Natural killer cell (primary cell): ENCODE data around the gene STMN3. TPM values are rescaled to one million over a fixed set of nuclear protein-coding genes. Genes with fewer than 3 reads are reported as not detected.
"Not testable (repeated sequence)": the region's sequence is repeated elsewhere in the genome, so short reads cannot be mapped to it uniquely, and the experiment has no call there.

ENCODE experiments used
- ATAC-seq, 3 donors: fragments of 150-1000 bp in 2 of 3; fragments of 200-7000 bp in 1 of 3; cut with Tn5 transposase; 1 replicate in 1 of 3; 2 replicates in 2 of 3; pipeline ENCODE4 v1.10.0; 2021; ENCODE audit warnings: mild to moderate bottlenecking in 2 of 3, moderate library complexity in 2 of 3
- DNase-seq, 2 donors: peaks; one replicate each; pipeline versions ENCODE4 v3.0.0 to v3.0.0-alpha.2; 2013 to 2021; ENCODE audit warnings: mixed read lengths in 1 of 2
- H3K27ac ChIP-seq: one replicate; pipeline ENCODE4 v1.5.1; 2013; ENCODE audit warnings: mild to moderate bottlenecking, low read length
- H3K27me3 ChIP-seq: one replicate; pipeline ENCODE4 v1.6.1; 2013; ENCODE audit warnings: low read length; ENCODE audit not compliant: control insufficient read depth, insufficient read depth
- H3K36me3 ChIP-seq: one replicate; pipeline ENCODE4 v1.6.1; 2013; ENCODE audit warnings: low read length; ENCODE audit not compliant: control insufficient read depth, insufficient read depth
- H3K4me1 ChIP-seq: one replicate; pipeline ENCODE4 v1.6.1; 2013; ENCODE audit warnings: low read length; ENCODE audit not compliant: control insufficient read depth, insufficient read depth
- H3K4me3 ChIP-seq: one replicate; pipeline ENCODE4 v1.5.1; 2013; ENCODE audit warnings: low read length
- H3K9me3 ChIP-seq: one replicate; pipeline ENCODE4 v1.6.1; 2013; ENCODE audit warnings: low read length; ENCODE audit not compliant: control insufficient read depth, insufficient read depth
- H3K27ac Mint-ChIP-seq, 2 donors: one replicate each; pipeline ENCODE4 v1.8.0; 2022; ENCODE audit warnings: mild to moderate bottlenecking in 2 of 2, mixed read lengths in 2 of 2, moderate library complexity in 1 of 2
- H3K27me3 Mint-ChIP-seq, 2 donors: one replicate each; pipeline ENCODE4 v1.8.0; 2022; ENCODE audit warnings: low read depth in 2 of 2, mixed read lengths in 2 of 2
- H3K36me3 Mint-ChIP-seq: one replicate; pipeline ENCODE4 v1.8.0; 2022; ENCODE audit warnings: mixed read lengths
- H3K4me1 Mint-ChIP-seq, 2 donors: one replicate each; pipeline ENCODE4 v1.8.0; 2022; ENCODE audit warnings: mixed read lengths in 2 of 2
- H3K4me3 Mint-ChIP-seq: one replicate; pipeline ENCODE4 v1.8.0; 2022; ENCODE audit warnings: mild to moderate bottlenecking, moderate library complexity, mixed read lengths
- H3K9me3 Mint-ChIP-seq, 2 donors: one replicate each; pipeline ENCODE4 v1.8.0; 2022; ENCODE audit warnings: mixed read lengths in 2 of 2
- CTCF ChIP-seq: fragments of 200-600 bp; IDR thresholded peaks from one replicate; pipeline ENCODE4 v1.8.0; 2022; ENCODE audit warnings: antibody characterized with exemption
- WGBS: methylation state at CpG from one replicate; pipeline ENCODE4 v1.1.7; 2013; ENCODE audit warnings: missing lambda C conversion rate; ENCODE audit not compliant: insufficient coverage; 5-methylcytosine and 5-hydroxymethylcytosine counted together
- intact Hi-C: fragments of 100-400 bp; cut with micrococcal nuclease; formaldehyde crosslinking; loops from one replicate; pipeline ENCODE4 v1.14.2; 2022
- total RNA-seq, 4 donors: library from RNA; stranded (reverse); fragments of 120-200 nt in 1 of 4; gene quantifications; one replicate each; pipeline versions ENCODE4 v1.2.3 to v1.2.4, GENCODE V29; 2013 to 2022

Gene STMN3
- total RNA-seq, 3 donors from 2014 or later (not counting 1 experiment from before 2014, with no cell fraction given): 6.7 to 12.9 (median 8.3) TPM

- intact Hi-C loops: loop anchor here (2.0 kb wide), 1 partner anchor 14 kb away; the partner anchor contains the start of gene GMEB2
- TF ChIP-seq CTCF: no peak
- no peaks in the 10 kb centered on the region for H3K27me3 ChIP-seq
- peak overlapping the region; percentile 75 for H3K4me3 ChIP-seq
- Mint-ChIP-seq H3K9me3 (no peaks in the 10 kb centered on the region), H3K27ac (peak overlapping the region in 1 of 2 donors; percentile 82), H3K36me3 (no peaks in the 10 kb centered on the region), H3K4me3 (peak overlapping the region; percentile 63), H3K4me1 (peaks cover 24 to 40% of the 10 kb centered on the region in 2 donors), H3K27me3 (no peaks in the 10 kb centered on the region)
- H3K36me3 ChIP-seq: no peaks in the 10 kb centered on the region
- ATAC-seq (peak; percentile 47 to 71 (median 63)), DNase-seq (peak; percentile 63 to 76)
- H3K4me1 ChIP-seq: peaks cover 55% of the 10 kb centered on the region
- 5% methylated on average over 42 of the region's 47 CpGs for WGBS
- H3K27ac ChIP-seq: peak overlapping the region; percentile 90
- no peaks in the 10 kb centered on the region for H3K9me3 ChIP-seq
Observed at GRCh38 chr20:63641146-63641791, 12.0 kb downstream of the STMN3 start.

GRCh38 chr20:63640686-63641085 lies 12.5 kb downstream of the STMN3 start:
- H3K36me3 Mint-ChIP-seq, H3K36me3 ChIP-seq, H3K27me3 ChIP-seq, H3K9me3 Mint-ChIP-seq, H3K27me3 Mint-ChIP-seq, H3K27ac ChIP-seq, H3K9me3 ChIP-seq: not testable (repeated sequence)
- peaks cover 61% of the 10 kb centered on the region for H3K4me1 ChIP-seq
- peak overlapping the region; percentile 59 for H3K4me3 Mint-ChIP-seq
- ATAC-seq (peak in 1 of 3 donors; percentile 2), DNase-seq (peak in 1 of 2 donors; percentile 41)
- 15% methylated on average over 8 of the region's 17 CpGs for WGBS
- H3K4me3 ChIP-seq: peak overlapping the region; percentile 33
- peak overlapping the region in 1 of 2 donors; percentile 87 for H3K27ac Mint-ChIP-seq
- peaks cover 27 to 43% of the 10 kb centered on the region in 2 donors for H3K4me1 Mint-ChIP-seq
- intact Hi-C loops: loop anchor here (2.0 kb wide), 1 partner anchor 14 kb away; the partner anchor contains the start of gene GMEB2

GRCh38 chr20:63640086-63640485 lies 13.1 kb downstream of the STMN3 start:
- no peaks in the 10 kb centered on the region for H3K36me3 ChIP-seq
- peaks cover 33 to 49% of the 10 kb centered on the region in 2 donors for H3K4me1 Mint-ChIP-seq
- H3K4me1 ChIP-seq: peaks cover 67% of the 10 kb centered on the region
- peak overlapping the region; percentile 89 for H3K4me3 Mint-ChIP-seq
- 74% methylated on average over 3 of the region's 8 CpGs for WGBS
- ATAC-seq: no peak
- no peak for TF ChIP-seq CTCF
- H3K27me3 ChIP-seq: no peaks in the 10 kb centered on the region
- intact Hi-C loops: loop anchor here (2.0 kb wide), 1 partner anchor 13 kb away; the partner anchor contains the start of gene GMEB2
- no peaks in the 10 kb centered on the region for H3K9me3 ChIP-seq
- no peaks in the 10 kb centered on the region for H3K9me3 Mint-ChIP-seq
- no peaks in the 10 kb centered on the region for H3K27me3 Mint-ChIP-seq
- DNase-seq: no peak
- peak overlapping the region; percentile 33 for H3K4me3 ChIP-seq
- peak overlapping the region; percentile 66 for H3K27ac ChIP-seq
- no peaks in the 10 kb centered on the region for H3K36me3 Mint-ChIP-seq
- peak overlapping the region; percentile 87 for H3K27ac Mint-ChIP-seq

- H3K4me3 Mint-ChIP-seq: peak overlapping the region; percentile 89
- peaks cover 39 to 51% of the 10 kb centered on the region in 2 donors for H3K4me1 Mint-ChIP-seq
- H3K9me3 ChIP-seq: no peaks in the 10 kb centered on the region
- peak in 1 of 2 donors; percentile 85 for DNase-seq
- 38% methylated on average over 9 of the region's 15 CpGs for WGBS
- no peaks in the 10 kb centered on the region for H3K9me3 Mint-ChIP-seq
- H3K27me3 Mint-ChIP-seq: no peaks in the 10 kb centered on the region
- peaks cover 75% of the 10 kb centered on the region for H3K4me1 ChIP-seq
- no peak for TF ChIP-seq CTCF
- no peaks in the 10 kb centered on the region for H3K27me3 ChIP-seq
- intact Hi-C loops: loop anchor here (5.0 to 10.0 kb wide), 2 partner anchors 87 to 95 kb away; partner anchors contain the start of genes FNDC11, LIME1 and SLC2A4RG
- no peaks in the 10 kb centered on the region for H3K36me3 ChIP-seq
- H3K27ac Mint-ChIP-seq: peak overlapping the region; percentile 87
- ATAC-seq: no peak
- H3K27ac ChIP-seq: peak overlapping the region; percentile 80
- no peaks in the 10 kb centered on the region for H3K36me3 Mint-ChIP-seq
- peak overlapping the region; percentile 33 for H3K4me3 ChIP-seq
Observed at GRCh38 chr20:63639093-63639975, 13.9 kb downstream of the STMN3 start.
